HepG2 (cell line): ENCODE measurements around the gene CMTM1. TPM values are rescaled to one million over a fixed set of nuclear protein-coding genes. Genes with fewer than 3 reads are reported as not detected.

Source experiments
- HOXD1 ChIP-seq: sonication (generic); formaldehyde crosslinking; IDR thresholded peaks from 2 replicates; pipeline ENCODE4 v1.5.0; 2020; ENCODE audit warnings: missing genetic modification reagents
- IKZF4 ChIP-seq: sonication (generic); formaldehyde crosslinking; IDR thresholded peaks from 2 replicates; pipeline ENCODE4 v1.5.1; 2020; ENCODE audit warnings: borderline replicate concordance, mild to moderate bottlenecking, low read depth, missing genetic modification reagents; ENCODE audit errors: not compliant biosample characterization
- MIXL1 ChIP-seq: IDR thresholded peaks from 2 replicates; pipeline ENCODE4 v1.6.1; 2016
- NFIB ChIP-seq: sonication (generic); formaldehyde crosslinking; IDR thresholded peaks from 2 replicates; pipeline ENCODE4 v1.9.0; 2021; ENCODE audit warnings: missing genetic modification reagents, mild to moderate bottlenecking, borderline replicate concordance
- SMAD9 ChIP-seq: sonication (generic); formaldehyde crosslinking; IDR thresholded peaks from 2 replicates; pipeline ENCODE4 v1.5.1; 2020; ENCODE audit warnings: mild to moderate bottlenecking, missing genetic modification reagents
- XBP1 ChIP-seq: sonication (generic); formaldehyde crosslinking; IDR thresholded peaks from 2 replicates; pipeline ENCODE4 v1.5.0; 2020; ENCODE audit warnings: missing genetic modification reagents
- ZBTB38 ChIP-seq: sonication (generic); formaldehyde crosslinking; IDR thresholded peaks from 2 replicates; pipeline ENCODE4 v1.5.1; 2020; ENCODE audit warnings: mild to moderate bottlenecking, missing genetic modification reagents
- ZNF678 ChIP-seq: sonication (generic); formaldehyde crosslinking; IDR thresholded peaks from 2 replicates; pipeline ENCODE4 v1.4.0; 2020; ENCODE audit warnings: mild to moderate bottlenecking, missing genetic modification reagents
- polyA plus RNA-seq, 8 experiments: library from polyadenylated mRNA; depleted of rRNA in 3 of 8; stranded (reverse) in 7 of 8; unstranded in 1 of 8; fragments of >200 nt; fragmentation: Illumina TruSeq in 4 of 8; extraction: Trizol in 4 of 8; gene quantifications; 2 replicates each; pipeline versions ENCODE4 v1.2.1 to v1.2.3, GENCODE V29; 2011 to 2016; ENCODE audit warnings: low read depth in 4 of 8, missing spikeins in 1 of 8, mixed read lengths in 1 of 8; ENCODE audit not compliant: insufficient read depth in 1 of 8
- total RNA-seq, 5 experiments: library from RNA; depleted of rRNA; stranded (reverse); fragments of >200 nt; fragmentation: Illumina TruSeq; extraction: Trizol; gene quantifications; 2 replicates each; pipeline ENCODE4 v1.2.3, GENCODE V29; 2016; ENCODE audit warnings: low read depth in 1 of 5
- TF ChIP-seq, protein P1 (sequence below): sonication (generic); formaldehyde crosslinking; IDR thresholded peaks from 2 replicates; pipeline ENCODE4 v1.4.0; 2020; ENCODE audit warnings: missing genetic modification reagents
- TF ChIP-seq, protein P2 (sequence below): IDR thresholded peaks from 2 replicates; pipeline ENCODE4 v1.6.1; 2012; ENCODE audit warnings: low read length, improper control_type of control experiment
- TF ChIP-seq, protein P3 (sequence below): sonication (generic); formaldehyde crosslinking; IDR thresholded peaks from 2 replicates; pipeline ENCODE4 v1.5.0; 2020; ENCODE audit warnings: missing genetic modification reagents

Gene CMTM1
- total and polyA plus RNA-seq, 2 of the 13 experiments (the other 11 are each of a cell fraction or from before 2014, with no cell fraction given) = 1.7 to 2.9 TPM

DNA sequence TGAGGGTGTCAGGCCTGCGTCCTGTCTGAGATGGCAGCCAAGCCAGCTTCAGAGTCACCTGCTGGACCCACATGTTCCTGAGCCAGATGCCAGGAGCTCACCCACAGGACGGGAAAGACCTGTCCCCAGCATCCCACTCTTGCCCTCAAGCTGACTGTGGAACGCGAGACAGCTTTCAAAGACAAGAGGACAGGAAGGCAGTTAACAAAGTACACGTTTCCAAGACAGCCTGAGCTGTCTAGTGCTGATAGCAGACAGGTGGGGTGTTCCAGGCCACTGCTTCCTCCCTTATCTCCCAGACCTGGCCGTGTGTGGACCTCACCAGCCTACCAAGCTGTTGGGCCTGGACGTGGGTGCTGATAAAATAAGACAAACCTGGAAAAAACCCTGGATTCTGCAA lies 51.5 kb downstream of the CMTM1 start (continued):
- TF ChIP-seq, protein P1, sequence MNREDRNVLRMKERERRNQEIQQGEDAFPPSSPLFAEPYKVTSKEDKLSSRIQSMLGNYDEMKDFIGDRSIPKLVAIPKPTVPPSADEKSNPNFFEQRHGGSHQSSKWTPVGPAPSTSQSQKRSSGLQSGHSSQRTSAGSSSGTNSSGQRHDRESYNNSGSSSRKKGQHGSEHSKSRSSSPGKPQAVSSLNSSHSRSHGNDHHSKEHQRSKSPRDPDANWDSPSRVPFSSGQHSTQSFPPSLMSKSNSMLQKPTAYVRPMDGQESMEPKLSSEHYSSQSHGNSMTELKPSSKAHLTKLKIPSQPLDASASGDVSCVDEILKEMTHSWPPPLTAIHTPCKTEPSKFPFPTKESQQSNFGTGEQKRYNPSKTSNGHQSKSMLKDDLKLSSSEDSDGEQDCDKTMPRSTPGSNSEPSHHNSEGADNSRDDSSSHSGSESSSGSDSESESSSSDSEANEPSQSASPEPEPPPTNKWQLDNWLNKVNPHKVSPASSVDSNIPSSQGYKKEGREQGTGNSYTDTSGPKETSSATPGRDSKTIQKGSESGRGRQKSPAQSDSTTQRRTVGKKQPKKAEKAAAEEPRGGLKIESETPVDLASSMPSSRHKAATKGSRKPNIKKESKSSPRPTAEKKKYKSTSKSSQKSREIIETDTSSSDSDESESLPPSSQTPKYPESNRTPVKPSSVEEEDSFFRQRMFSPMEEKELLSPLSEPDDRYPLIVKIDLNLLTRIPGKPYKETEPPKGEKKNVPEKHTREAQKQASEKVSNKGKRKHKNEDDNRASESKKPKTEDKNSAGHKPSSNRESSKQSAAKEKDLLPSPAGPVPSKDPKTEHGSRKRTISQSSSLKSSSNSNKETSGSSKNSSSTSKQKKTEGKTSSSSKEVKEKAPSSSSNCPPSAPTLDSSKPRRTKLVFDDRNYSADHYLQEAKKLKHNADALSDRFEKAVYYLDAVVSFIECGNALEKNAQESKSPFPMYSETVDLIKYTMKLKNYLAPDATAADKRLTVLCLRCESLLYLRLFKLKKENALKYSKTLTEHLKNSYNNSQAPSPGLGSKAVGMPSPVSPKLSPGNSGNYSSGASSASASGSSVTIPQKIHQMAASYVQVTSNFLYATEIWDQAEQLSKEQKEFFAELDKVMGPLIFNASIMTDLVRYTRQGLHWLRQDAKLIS (CRISPR knock-in tag) = no peak
- TF ChIP-seq ZBTB38 (CRISPR knock-in tag) (peak; percentile 59; the same call in 1 of the 2 replicates), ZNF678 (CRISPR knock-in tag) (no peak), SMAD9 (no peak), HOXD1 (CRISPR knock-in tag) (0 out of 2 replicates have a peak, but pooled peaks have one; percentile 17), XBP1 (CRISPR knock-in tag) (no peak), MIXL1 (CRISPR knock-in tag) (no peak), IKZF4 (no peak), NFIB (no peak)
- TF ChIP-seq, protein P2, sequence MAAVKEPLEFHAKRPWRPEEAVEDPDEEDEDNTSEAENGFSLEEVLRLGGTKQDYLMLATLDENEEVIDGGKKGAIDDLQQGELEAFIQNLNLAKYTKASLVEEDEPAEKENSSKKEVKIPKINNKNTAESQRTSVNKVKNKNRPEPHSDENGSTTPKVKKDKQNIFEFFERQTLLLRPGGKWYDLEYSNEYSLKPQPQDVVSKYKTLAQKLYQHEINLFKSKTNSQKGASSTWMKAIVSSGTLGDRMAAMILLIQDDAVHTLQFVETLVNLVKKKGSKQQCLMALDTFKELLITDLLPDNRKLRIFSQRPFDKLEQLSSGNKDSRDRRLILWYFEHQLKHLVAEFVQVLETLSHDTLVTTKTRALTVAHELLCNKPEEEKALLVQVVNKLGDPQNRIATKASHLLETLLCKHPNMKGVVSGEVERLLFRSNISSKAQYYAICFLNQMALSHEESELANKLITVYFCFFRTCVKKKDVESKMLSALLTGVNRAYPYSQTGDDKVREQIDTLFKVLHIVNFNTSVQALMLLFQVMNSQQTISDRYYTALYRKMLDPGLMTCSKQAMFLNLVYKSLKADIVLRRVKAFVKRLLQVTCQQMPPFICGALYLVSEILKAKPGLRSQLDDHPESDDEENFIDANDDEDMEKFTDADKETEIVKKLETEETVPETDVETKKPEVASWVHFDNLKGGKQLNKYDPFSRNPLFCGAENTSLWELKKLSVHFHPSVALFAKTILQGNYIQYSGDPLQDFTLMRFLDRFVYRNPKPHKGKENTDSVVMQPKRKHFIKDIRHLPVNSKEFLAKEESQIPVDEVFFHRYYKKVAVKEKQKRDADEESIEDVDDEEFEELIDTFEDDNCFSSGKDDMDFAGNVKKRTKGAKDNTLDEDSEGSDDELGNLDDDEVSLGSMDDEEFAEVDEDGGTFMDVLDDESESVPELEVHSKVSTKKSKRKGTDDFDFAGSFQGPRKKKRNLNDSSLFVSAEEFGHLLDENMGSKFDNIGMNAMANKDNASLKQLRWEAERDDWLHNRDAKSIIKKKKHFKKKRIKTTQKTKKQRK = no peak
- TF ChIP-seq, protein P3, sequence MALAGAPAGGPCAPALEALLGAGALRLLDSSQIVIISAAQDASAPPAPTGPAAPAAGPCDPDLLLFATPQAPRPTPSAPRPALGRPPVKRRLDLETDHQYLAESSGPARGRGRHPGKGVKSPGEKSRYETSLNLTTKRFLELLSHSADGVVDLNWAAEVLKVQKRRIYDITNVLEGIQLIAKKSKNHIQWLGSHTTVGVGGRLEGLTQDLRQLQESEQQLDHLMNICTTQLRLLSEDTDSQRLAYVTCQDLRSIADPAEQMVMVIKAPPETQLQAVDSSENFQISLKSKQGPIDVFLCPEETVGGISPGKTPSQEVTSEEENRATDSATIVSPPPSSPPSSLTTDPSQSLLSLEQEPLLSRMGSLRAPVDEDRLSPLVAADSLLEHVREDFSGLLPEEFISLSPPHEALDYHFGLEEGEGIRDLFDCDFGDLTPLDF (CRISPR knock-in tag) = no peak
